ENCODE data around the gene IMMT. TPM values are rescaled to one million over a fixed set of nuclear protein-coding genes. Genes with fewer than 3 reads are reported as not detected.

The IMMT gene
- total RNA-seq, 2 donors from 2014 or later: 104 to 177 TPM

DNA sequence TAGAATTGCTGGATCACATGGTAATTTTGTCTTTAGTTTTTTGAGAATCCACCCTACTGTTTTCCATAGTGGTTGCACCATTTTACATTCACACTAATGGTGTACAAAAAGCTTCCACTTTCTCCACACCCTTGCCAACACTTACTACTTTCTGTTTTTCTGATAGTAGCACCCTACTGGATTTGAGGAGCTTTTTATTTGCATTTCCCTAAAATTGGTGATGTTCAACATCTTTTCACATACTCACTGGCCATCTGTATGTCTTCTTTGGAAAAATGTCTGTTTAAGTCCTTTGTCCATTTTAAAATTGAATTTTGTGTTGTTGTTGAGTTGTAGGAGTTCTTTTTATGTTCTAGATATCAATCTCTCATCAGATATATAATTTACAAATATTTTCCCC lies 93.1 kb downstream of the IMMT start:
- Histone ChIP-seq H3K36me3 (peaks cover 29% of the 10 kb centered on the region), H3K9me3 (no peaks in the 10 kb centered on the region), H3K4me1 (peaks cover 0 to 24% of the 10 kb centered on the region in 2 donors), H3K27me3 (no peaks in the 10 kb centered on the region), H3K27ac (no peak overlapping the region), H3K4me3 (no peak overlapping the region)
- DNase-seq (ENCODE audit: low spot score): no peak
- TF ChIP-seq, protein P1, sequence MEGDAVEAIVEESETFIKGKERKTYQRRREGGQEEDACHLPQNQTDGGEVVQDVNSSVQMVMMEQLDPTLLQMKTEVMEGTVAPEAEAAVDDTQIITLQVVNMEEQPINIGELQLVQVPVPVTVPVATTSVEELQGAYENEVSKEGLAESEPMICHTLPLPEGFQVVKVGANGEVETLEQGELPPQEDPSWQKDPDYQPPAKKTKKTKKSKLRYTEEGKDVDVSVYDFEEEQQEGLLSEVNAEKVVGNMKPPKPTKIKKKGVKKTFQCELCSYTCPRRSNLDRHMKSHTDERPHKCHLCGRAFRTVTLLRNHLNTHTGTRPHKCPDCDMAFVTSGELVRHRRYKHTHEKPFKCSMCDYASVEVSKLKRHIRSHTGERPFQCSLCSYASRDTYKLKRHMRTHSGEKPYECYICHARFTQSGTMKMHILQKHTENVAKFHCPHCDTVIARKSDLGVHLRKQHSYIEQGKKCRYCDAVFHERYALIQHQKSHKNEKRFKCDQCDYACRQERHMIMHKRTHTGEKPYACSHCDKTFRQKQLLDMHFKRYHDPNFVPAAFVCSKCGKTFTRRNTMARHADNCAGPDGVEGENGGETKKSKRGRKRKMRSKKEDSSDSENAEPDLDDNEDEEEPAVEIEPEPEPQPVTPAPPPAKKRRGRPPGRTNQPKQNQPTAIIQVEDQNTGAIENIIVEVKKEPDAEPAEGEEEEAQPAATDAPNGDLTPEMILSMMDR (IDR thresholded peaks at IDR 0.05): no peak

DNA sequence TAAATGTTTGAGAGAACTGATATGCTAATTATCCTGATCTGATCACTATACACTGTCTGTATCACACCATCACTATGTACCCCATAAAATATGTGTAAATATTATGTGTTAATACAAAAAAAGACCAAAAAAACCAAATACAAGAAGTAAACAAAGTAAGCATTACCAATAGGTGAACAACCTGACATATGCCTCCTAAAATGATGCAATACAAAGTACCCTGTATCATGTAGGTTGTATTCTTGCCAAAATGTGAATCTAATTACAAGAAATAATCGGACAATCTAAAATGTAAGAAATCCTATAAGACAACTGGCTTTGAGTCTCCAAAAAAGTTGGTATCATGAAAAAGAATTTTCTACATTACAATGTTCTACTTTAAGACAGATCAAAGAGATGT lies 97.3 kb downstream of the IMMT start:
- H3K4me1 ChIP-seq: no peaks in the 10 kb centered on the region
- H3K4me3 ChIP-seq: no peak overlapping the region
- H3K27ac ChIP-seq: no peak overlapping the region
- peaks cover 59% of the 10 kb centered on the region for H3K36me3 ChIP-seq
- H3K9me3 ChIP-seq: no peaks in the 10 kb centered on the region
- TF ChIP-seq, protein P1 (IDR thresholded peaks at IDR 0.05): no peak
- DNase-seq (ENCODE audit: low spot score): no peak
- H3K27me3 ChIP-seq: no peaks in the 10 kb centered on the region

DNA sequence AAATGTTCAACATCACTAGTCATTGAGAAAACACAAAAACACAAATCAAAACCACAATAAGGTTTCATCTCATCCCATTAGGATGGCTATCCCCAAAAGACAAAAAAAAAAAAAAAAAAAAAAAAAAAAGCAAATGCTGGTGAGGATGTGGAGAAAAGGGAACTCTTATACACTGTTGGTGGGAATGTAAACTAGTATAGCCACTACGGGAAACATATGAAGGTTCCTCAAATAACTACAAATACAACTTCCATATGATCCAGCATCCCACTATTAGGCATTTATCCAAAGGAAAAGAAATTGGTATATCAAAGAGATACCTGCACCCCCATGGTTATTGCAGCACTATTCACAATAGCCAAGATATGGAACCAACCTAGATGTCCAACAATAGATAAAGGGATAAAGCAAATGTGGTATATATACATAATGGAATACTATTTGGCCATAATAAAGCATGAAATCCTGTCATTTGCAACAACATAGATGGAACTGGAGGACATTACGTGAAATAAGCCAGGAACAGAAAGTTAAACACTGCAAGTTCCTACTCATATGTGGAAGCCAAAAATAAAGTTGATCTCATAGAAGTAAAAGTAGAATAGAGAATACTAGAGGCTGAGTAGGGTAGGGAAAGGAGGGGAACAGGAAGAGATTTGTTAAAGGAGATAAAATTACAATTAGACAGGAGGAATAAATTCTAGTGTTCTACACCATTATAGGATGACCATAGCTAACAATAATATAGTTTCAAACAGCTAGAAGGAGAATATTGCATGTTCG lies 98.0 kb downstream of the IMMT start:
- TF ChIP-seq, protein P1 (IDR thresholded peaks at IDR 0.05): no peak

DNA sequence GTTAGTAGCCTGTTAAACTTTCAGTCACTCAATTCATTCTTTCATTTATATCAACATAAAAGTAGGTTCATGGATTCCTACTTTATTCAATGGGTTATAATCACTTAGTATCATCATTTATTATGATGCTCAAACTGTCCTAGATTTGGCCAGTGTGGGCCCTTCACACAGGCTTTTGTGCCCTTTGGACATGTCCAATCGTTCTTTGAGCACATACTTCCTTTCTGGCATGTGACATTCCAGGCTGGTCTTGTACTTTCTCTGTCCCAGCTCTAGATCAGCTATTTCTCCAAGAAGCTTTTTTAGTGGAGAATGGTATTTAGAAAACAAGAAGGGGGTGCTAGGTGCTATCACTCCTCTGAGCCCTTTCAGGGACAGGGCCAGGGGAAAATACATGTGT lies 101.0 kb downstream of the IMMT start:
- H3K4me3 ChIP-seq: no peak overlapping the region
- no peak for DNase-seq (ENCODE audit: low spot score)
- no peaks in the 10 kb centered on the region for H3K4me1 ChIP-seq
- peaks cover 74% of the 10 kb centered on the region for H3K36me3 ChIP-seq
- no peak overlapping the region for H3K27ac ChIP-seq
- H3K9me3 ChIP-seq: no peaks in the 10 kb centered on the region
- H3K27me3 ChIP-seq: no peaks in the 10 kb centered on the region
- TF ChIP-seq, protein P1 (IDR thresholded peaks at IDR 0.05): no peak

More for the DNA sequence above, 98.0 kb downstream of the IMMT start:
- no peak for DNase-seq (ENCODE audit: low spot score)
- Histone ChIP-seq H3K9me3 (no peaks in the 10 kb centered on the region), H3K4me3 (no peak overlapping the region), H3K27ac (no peak overlapping the region), H3K27me3 (no peaks in the 10 kb centered on the region), H3K4me1 (no peaks in the 10 kb centered on the region), H3K36me3 (peaks cover 63% of the 10 kb centered on the region)

Small RNAs within 50 kb of the gene (microRNA-seq; reads per million reads assigned to microRNA genes)
- gene MIR4779 (ENCODE audit: borderline number of aligned reads in 2 of 2, borderline replicate concordance in 1 of 2): 0 reads per million in 2 donors

Other genes starting within 250 kb of the IMMT start
- gene POLR1A, start 89.6 kb downstream of the IMMT start, total RNA-seq: 10 to 100 TPM; 14.1 to 20.6 TPM
- gene PTCD3, start 89.2 kb downstream of the IMMT start, total RNA-seq: 100 to 1,000 TPM in 1 of 2 donors, 10 to 100 TPM in 1; 39.5 to 153 TPM
- gene MRPL35, start 4.0 kb upstream of the IMMT start, total RNA-seq: 10 to 100 TPM; 36.0 to 53.5 TPM
- gene REEP1, start 142.2 kb upstream of the IMMT start, total RNA-seq: 10 to 100 TPM; 29.4 to 34.2 TPM
- gene KDM3A, start 245.9 kb upstream of the IMMT start, total RNA-seq: 10 to 100 TPM; 22.3 to 33.1 TPM

Measured in right atrium auricular region (tissue), 2 donors.